Measurements from ENCODE around the gene MCCD1. TPM values are rescaled to one million over a fixed set of nuclear protein-coding genes. Genes with fewer than 3 reads are reported as not detected.

Gene MCCD1
- total RNA-seq, 1 donor from 2014 or later: not detected

- no peak for ATAC-seq (ENCODE audit: poor library complexity)
- intact Hi-C loops (cut with DNase I): no loop called here
- no peak for DNase-seq
Measured at GRCh38 chr6:31578184-31579118, 49.7 kb downstream of the MCCD1 start.

- DNase-seq (no peak), ATAC-seq (ENCODE audit: poor library complexity) (no peak)
- intact Hi-C loops (cut with DNase I): no loop called here
Measured at GRCh38 chr6:31579119-31579505, 50.4 kb downstream of the MCCD1 start.

Other genes starting within 250 kb of the MCCD1 start
- gene HLA-B, start 171.8 kb upstream of the MCCD1 start, total RNA-seq: 398 TPM
- gene MICA, start 125.4 kb upstream of the MCCD1 start, total RNA-seq: 9.2 TPM
- 1.3 TPM for gene MICB, start 30.8 kb upstream of the MCCD1 start, total RNA-seq
- gene DDX39B, start 13.0 kb downstream of the MCCD1 start, total RNA-seq: 145 TPM
- gene ATP6V1G2, start 17.6 kb downstream of the MCCD1 start, total RNA-seq: 2.3 TPM
- 9.2 TPM for gene NFKBIL1, start 18.6 kb downstream of the MCCD1 start, total RNA-seq
- not detected for gene LTA, start 43.3 kb downstream of the MCCD1 start, total RNA-seq
- 0.59 TPM for gene TNF, start 46.6 kb downstream of the MCCD1 start, total RNA-seq
- not detected for gene LTB, start 53.5 kb downstream of the MCCD1 start, total RNA-seq
- gene LST1, start 57.3 kb downstream of the MCCD1 start, total RNA-seq: 5.5 TPM
- not detected for gene NCR3, start 64.0 kb downstream of the MCCD1 start, total RNA-seq
- gene AIF1, start 86.3 kb downstream of the MCCD1 start, total RNA-seq: 17.7 TPM
- gene PRRC2A, start 91.8 kb downstream of the MCCD1 start, total RNA-seq: 69.1 TPM
- 253 TPM for gene BAG6, start 123.7 kb downstream of the MCCD1 start, total RNA-seq
- 1.9 TPM for gene APOM, start 126.9 kb downstream of the MCCD1 start, total RNA-seq
- gene C6orf47, start 131.8 kb downstream of the MCCD1 start, total RNA-seq: 16.5 TPM
- 19.2 TPM for gene GPANK1, start 136.0 kb downstream of the MCCD1 start, total RNA-seq
- gene CSNK2B, start 137.1 kb downstream of the MCCD1 start, total RNA-seq: 95.1 TPM
- gene LY6G5B, start 141.0 kb downstream of the MCCD1 start, total RNA-seq: 2.8 TPM
- gene LY6G5C, start 152.1 kb downstream of the MCCD1 start, total RNA-seq: 1.3 TPM
- 27.9 TPM for gene ABHD16A, start 174.4 kb downstream of the MCCD1 start, total RNA-seq
- not detected for gene LY6G6F, start 177.9 kb downstream of the MCCD1 start, total RNA-seq
- gene LY6G6D, start 186.4 kb downstream of the MCCD1 start, total RNA-seq: not detected
- gene LY6G6C, start 192.8 kb downstream of the MCCD1 start, total RNA-seq: not detected
- 0.13 TPM for gene MPIG6B, start 194.4 kb downstream of the MCCD1 start, total RNA-seq
- 32.9 TPM for gene DDAH2, start 200.3 kb downstream of the MCCD1 start, total RNA-seq
- 86.8 TPM for gene CLIC1, start 207.6 kb downstream of the MCCD1 start, total RNA-seq
- 1.8 TPM for gene MSH5, start 211.0 kb downstream of the MCCD1 start, total RNA-seq
- 0.86 TPM for gene SAPCD1, start 233.7 kb downstream of the MCCD1 start, total RNA-seq
- gene VWA7, start 248.4 kb downstream of the MCCD1 start, total RNA-seq: 9.5 TPM

All from Right ventricle myocardium superior (tissue), 1 donor.